Naive thymus-derived CD4-positive, alpha-beta T cell (primary cell): Measurements from ENCODE around the gene DNMT3A. TPM values are rescaled to one million over a fixed set of nuclear protein-coding genes. Genes with fewer than 3 reads are reported as not detected.
A peak's percentile ranks its signal among the peaks of the same experiment; 100 is the strongest.
"Not testable (repeated sequence)": the region's sequence is repeated elsewhere in the genome, so short reads cannot be mapped to it uniquely, and the experiment has no call there.

Experiments used
- ATAC-seq: fragments of 150-1000 bp; cut with Tn5 transposase; 2 replicates; pipeline ENCODE4 v1.10.0; 2021; ENCODE audit warnings: mild to moderate bottlenecking, moderate library complexity
- CTCF ChIA-PET: fragments of 350-600 bp; sonication (Branson Sonifier 250); formaldehyde crosslinking; loops from one replicate; lab custom pipeline; 2021; ENCODE audit warnings: antibody characterized with exemption; lab: Charles Lee
- POLR2A ChIA-PET: fragments of 350-600 bp; sonication (Branson Sonifier 250); formaldehyde crosslinking; loops from one replicate; lab custom pipeline; 2021; ENCODE audit warnings: antibody characterized with exemption, inconsistent platforms; lab: Charles Lee
- DNase-seq, 9 donors: peaks; one replicate each; pipeline versions ENCODE4 v3.0.0 to v3.0.0-alpha.2; 2020 to 2022; ENCODE audit warnings: mixed read lengths in 1 of 9
- H3K27ac ChIP-seq: one replicate; pipeline ENCODE4 v1.7.0; 2013; ENCODE audit warnings: mild to moderate bottlenecking, low read depth, low read length, moderate library complexity
- H3K27me3 ChIP-seq, 2 donors: one replicate each; pipeline ENCODE4 v1.7.0; 2013; ENCODE audit warnings: low read length in 2 of 2, mild to moderate bottlenecking in 2 of 2, moderate library complexity in 2 of 2; ENCODE audit not compliant: control insufficient read depth in 2 of 2, insufficient read depth in 2 of 2
- H3K36me3 ChIP-seq, 3 experiments: 1 replicate in 2 of 3; 2 replicates in 1 of 3; pipeline ENCODE4 v1.7.0; 2013; ENCODE audit warnings: low read length in 3 of 3, mild to moderate bottlenecking in 3 of 3, moderate library complexity in 1 of 3; ENCODE audit not compliant: insufficient read depth in 3 of 3, control insufficient read depth in 2 of 3
- H3K4me1 ChIP-seq, 2 donors: one replicate each; pipeline ENCODE4 v1.7.0; 2013; ENCODE audit warnings: low read length in 2 of 2, mild to moderate bottlenecking in 2 of 2, moderate library complexity in 1 of 2; ENCODE audit not compliant: control insufficient read depth in 2 of 2, insufficient read depth in 2 of 2
- H3K4me3 ChIP-seq: 2 replicates; pipeline ENCODE4 v1.7.0; 2013; ENCODE audit warnings: mild to moderate bottlenecking, low read length
- H3K9me3 ChIP-seq, 3 experiments: 1 replicate in 2 of 3; 2 replicates in 1 of 3; pipeline ENCODE4 v1.7.0; 2013; ENCODE audit warnings: low read length in 3 of 3; ENCODE audit not compliant: control insufficient read depth in 2 of 3
- H3K27ac Mint-ChIP-seq, 9 donors: one replicate each; pipeline ENCODE4 v1.8.0; 2020 to 2022; ENCODE audit warnings: mixed read lengths in 9 of 9, mild to moderate bottlenecking in 8 of 9, moderate library complexity in 5 of 9, inconsistent platforms in 2 of 9
- H3K27me3 Mint-ChIP-seq, 5 donors: one replicate each; pipeline ENCODE4 v1.8.0; 2021 to 2022; ENCODE audit warnings: mixed read lengths in 5 of 5, mild to moderate bottlenecking in 1 of 5
- H3K36me3 Mint-ChIP-seq, 5 donors: one replicate each; pipeline ENCODE4 v1.8.0; 2020 to 2022; ENCODE audit warnings: mixed read lengths in 5 of 5, mild to moderate bottlenecking in 3 of 5, inconsistent platforms in 1 of 5
- H3K4me1 Mint-ChIP-seq, 7 donors: one replicate each; pipeline ENCODE4 v1.8.0; 2020 to 2022; ENCODE audit warnings: mixed read lengths in 7 of 7, mild to moderate bottlenecking in 3 of 7, inconsistent platforms in 1 of 7
- H3K4me3 Mint-ChIP-seq, 10 donors: one replicate each; pipeline ENCODE4 v1.8.0; 2020 to 2022; ENCODE audit warnings: mild to moderate bottlenecking in 10 of 10, mixed read lengths in 10 of 10, moderate library complexity in 6 of 10, inconsistent platforms in 2 of 10
- H3K9me3 Mint-ChIP-seq, 11 donors: one replicate each; pipeline ENCODE4 v1.8.0; 2020 to 2022; ENCODE audit warnings: mixed read lengths in 11 of 11, mild to moderate bottlenecking in 4 of 11, inconsistent platforms in 1 of 11, moderate library complexity in 1 of 11
- intact Hi-C, 2 donors: fragments of 100-400 bp; cut with micrococcal nuclease; formaldehyde crosslinking; loops; one replicate each; pipeline ENCODE4 v1.15.1; 2023
- polyA plus RNA-seq, 2 donors: library from polyadenylated mRNA; unstranded; fragments of 300-500 nt; fragmentation: Illumina TruSeq; gene quantifications; one replicate each; pipeline ENCODE4 v1.2.3, GENCODE V29; 2021
- total RNA-seq, 6 experiments: library from RNA in 5 of 6; stranded (reverse) in 5 of 6; gene quantifications; 1 replicate in 5 of 6; 2 replicates in 1 of 6; pipeline ENCODE4 v1.2.3 and lab custom pipeline; 2021 to 2026

The DNMT3A gene
- total and polyA plus RNA-seq, 7 experiments from 2014 or later = 19.4 to 117 (median 80.7) TPM

DNA sequence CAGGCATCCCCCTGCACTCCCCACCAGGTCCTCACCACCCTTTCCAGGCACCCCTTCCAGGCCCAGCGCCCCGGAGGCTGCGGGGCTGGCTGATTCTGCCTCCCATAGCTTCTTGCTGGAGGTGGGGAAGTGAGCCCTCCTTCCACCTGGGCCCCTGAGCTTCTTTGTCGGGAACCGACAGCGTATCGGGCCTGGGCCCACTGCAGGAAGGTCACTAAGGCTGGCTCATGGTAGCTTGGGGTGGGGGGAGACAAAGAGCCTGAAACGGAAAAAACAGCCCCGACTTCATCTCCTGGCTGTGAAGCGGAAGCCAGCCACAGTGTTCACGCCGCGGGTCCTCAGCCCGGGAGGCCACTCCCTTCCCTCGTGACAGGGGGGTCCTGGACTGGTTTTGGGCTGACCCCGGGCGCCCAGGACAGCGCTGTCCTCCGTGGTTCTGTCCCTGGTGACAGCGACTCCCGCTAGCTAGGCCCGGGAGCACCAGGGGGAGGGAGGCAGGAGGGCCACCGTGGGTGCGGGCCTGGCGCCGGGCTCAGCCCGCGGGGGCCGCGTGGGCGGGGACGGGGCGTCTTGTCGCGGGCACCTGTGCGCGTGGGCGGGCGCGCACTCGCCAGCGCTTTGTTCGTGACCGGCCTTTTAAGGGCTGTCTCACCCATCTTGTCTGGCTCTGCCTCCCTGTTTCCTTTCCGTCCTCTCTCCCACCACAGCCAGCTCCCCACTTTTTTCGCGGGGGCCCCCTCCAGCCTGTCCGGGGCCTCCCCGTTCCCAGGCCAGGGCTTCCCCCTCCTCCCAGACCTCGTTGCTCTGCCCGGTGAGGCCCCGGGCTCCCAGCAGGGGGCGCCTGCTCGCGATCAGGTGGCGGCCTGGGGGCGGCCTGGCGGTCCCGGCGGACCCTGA lies 64.9 kb downstream of the DNMT3A start:
- ChIA-PET CTCF (interaction anchor here (0.7 to 2.8 kb wide), 11 partner anchors 10 to 85 kb away, joined by 3 to 23 read pairs (median 6); no protein-coding TSS in a partner anchor), POLR2A (interaction anchor here (0.6 to 8.8 kb wide), 25 partner anchors 9 to 304 kb away, joined by 3 to 287 read pairs (median 4); no protein-coding TSS in a partner anchor)
- intact Hi-C loops = loop anchor here (1.0 to 10.0 kb wide), 6 partner anchors 9 to 290 kb away; partner anchors contain the start of gene EFR3B (in 1 of the 2)
- Mint-ChIP-seq H3K36me3 (peaks cover 0 to 26% (median 12%) of the 10 kb centered on the region in 5 donors), H3K4me1 (peaks cover 52 to 89% (median 80%) of the 10 kb centered on the region in 7 donors), H3K27me3 (no peaks in the 10 kb centered on the region), H3K27ac (peak overlapping the region; percentile 88 to 100 (median 99)), H3K4me3 (peak overlapping the region; percentile 71 to 83 (median 79)), H3K9me3 (peaks cover 0 to 2% (median 0%) of the 10 kb centered on the region in 11 donors)
- Histone ChIP-seq H3K27ac (peak overlapping the region; percentile 92), H3K9me3 (no peaks in the 10 kb centered on the region), H3K4me1 (peaks cover 54 to 82% of the 10 kb centered on the region in 2 donors), H3K4me3 (peak overlapping the region; percentile 53), H3K27me3 (no peaks in the 10 kb centered on the region), H3K36me3 (peaks cover 0 to 16% (median 0%) of the 10 kb centered on the region in 3 experiments)
- ATAC-seq = peak; percentile 50
- peak; percentile 59 to 89 (median 70) for DNase-seq

DNA sequence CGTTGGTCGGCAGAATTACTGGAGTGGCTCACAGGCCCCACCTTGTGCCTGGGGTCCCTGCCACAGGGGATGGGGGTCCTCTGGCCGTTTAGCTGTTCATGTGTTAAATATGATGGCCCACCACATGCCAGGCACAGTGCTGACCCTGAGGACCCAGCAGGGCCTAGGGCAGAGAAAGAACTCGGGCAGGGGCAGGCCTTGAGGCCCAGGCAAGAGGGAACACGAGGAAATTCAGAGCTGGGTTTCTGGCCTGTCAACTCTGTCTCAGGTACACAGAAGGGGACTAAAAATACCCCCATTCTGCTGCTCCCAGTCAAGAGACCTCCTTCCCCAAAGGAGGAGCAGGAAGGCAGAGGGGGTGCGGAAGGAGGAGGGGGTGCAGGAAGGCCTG lies 66.2 kb downstream of the DNMT3A start:
- ChIA-PET POLR2A (interaction anchor here (1.0 to 8.8 kb wide), 10 partner anchors 7 to 86 kb away, joined by 3 to 287 read pairs (median 13); no protein-coding TSS in a partner anchor), CTCF (interaction anchor here (2.0 to 2.8 kb wide), 2 partner anchors 11 to 24 kb away, joined by 18 to 23 read pairs; no protein-coding TSS in a partner anchor)
- peak overlapping the region in 9 of 10 donors; percentile 42 to 81 (median 57) for H3K4me3 Mint-ChIP-seq
- H3K27ac ChIP-seq = peak overlapping the region; percentile 92
- intact Hi-C loops = loop anchor here (2.0 to 10.0 kb wide), 3 partner anchors 39 to 247 kb away; partner anchors contain the start of gene EFR3B (in 1 of the 2)
- H3K36me3 ChIP-seq = peaks cover 0 to 4% (median 0%) of the 10 kb centered on the region in 3 experiments
- DNase-seq (no peak), ATAC-seq (no peak)
- H3K27ac Mint-ChIP-seq = peak overlapping the region; percentile 88 to 100 (median 99)
- peaks cover 0 to 24% (median 4%) of the 10 kb centered on the region in 5 donors for H3K36me3 Mint-ChIP-seq
- no peak overlapping the region for H3K4me3 ChIP-seq
- no peaks in the 10 kb centered on the region for H3K9me3 ChIP-seq
- H3K9me3 Mint-ChIP-seq = peaks cover 0 to 2% (median 0%) of the 10 kb centered on the region in 11 donors
- peaks cover 54 to 81% of the 10 kb centered on the region in 2 donors for H3K4me1 ChIP-seq
- H3K27me3 Mint-ChIP-seq = no peaks in the 10 kb centered on the region
- peaks cover 49 to 84% (median 76%) of the 10 kb centered on the region in 7 donors for H3K4me1 Mint-ChIP-seq
- H3K27me3 ChIP-seq = no peaks in the 10 kb centered on the region

DNA sequence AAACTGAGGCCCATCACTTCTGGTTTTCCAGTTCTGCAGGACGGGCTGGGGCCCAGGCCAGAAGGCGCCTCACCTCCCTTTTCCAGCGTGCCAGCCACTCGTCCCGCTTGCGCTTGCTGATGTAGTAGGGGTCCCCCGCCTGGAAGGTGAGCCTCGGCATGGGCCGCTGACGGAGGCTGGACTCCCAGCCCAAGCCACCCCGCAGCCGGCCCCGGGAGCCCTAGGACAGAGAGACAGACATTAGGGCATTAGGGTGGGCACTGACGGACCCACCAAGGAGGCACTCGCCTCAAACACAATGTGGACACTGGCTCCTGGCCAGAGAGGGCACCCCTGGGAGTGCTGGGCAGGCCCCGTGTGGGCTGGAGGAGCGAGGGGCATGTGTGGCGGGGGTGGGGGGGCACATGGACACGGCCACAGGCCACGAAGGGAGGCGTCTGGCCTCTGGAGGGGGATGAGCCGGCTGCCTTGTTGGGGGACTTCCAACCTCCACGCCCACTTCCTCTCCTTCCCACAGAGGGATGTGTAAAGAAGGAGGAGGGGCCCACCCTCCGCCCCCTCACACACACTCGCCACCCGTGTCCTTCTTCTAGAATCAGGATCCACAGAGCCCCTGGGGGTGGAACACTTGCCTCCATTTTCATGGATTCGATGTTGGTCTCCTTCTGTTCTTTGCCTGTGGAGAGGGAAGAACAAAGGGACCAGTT lies 66.7 kb downstream of the DNMT3A start:
- ChIA-PET POLR2A (interaction anchor here (2.0 to 8.8 kb wide), 9 partner anchors 7 to 87 kb away, joined by 5 to 287 read pairs (median 33); no protein-coding TSS in a partner anchor), CTCF (interaction anchor here (1.1 to 2.8 kb wide), 2 partner anchors 12 to 58 kb away, joined by 3 to 23 read pairs; no protein-coding TSS in a partner anchor)
- Mint-ChIP-seq H3K9me3 (peaks cover 0 to 2% (median 0%) of the 10 kb centered on the region in 11 donors), H3K27me3 (no peaks in the 10 kb centered on the region), H3K36me3 (peaks cover 2 to 21% (median 6%) of the 10 kb centered on the region in 5 donors), H3K4me3 (peak overlapping the region in 9 of 10 donors; percentile 42 to 87 (median 71)), H3K27ac (peak overlapping the region; percentile 90 to 100 (median 99)), H3K4me1 (peaks cover 49 to 84% (median 76%) of the 10 kb centered on the region in 7 donors)
- ATAC-seq = peak; percentile 50
- H3K27ac ChIP-seq = peak overlapping the region; percentile 92
- no peak overlapping the region for H3K4me3 ChIP-seq
- H3K36me3 ChIP-seq = peaks cover 0 to 6% (median 0%) of the 10 kb centered on the region in 3 experiments
- no peaks in the 10 kb centered on the region for H3K9me3 ChIP-seq
- peaks cover 54 to 78% of the 10 kb centered on the region in 2 donors for H3K4me1 ChIP-seq
- peak in 8 of 9 donors; percentile 22 to 74 (median 44) for DNase-seq
- H3K27me3 ChIP-seq = no peaks in the 10 kb centered on the region
- intact Hi-C loops = loop anchor here (2.0 to 10.0 kb wide), 4 partner anchors 40 to 247 kb away; partner anchors contain the start of gene EFR3B (in 1 of the 2)

DNA sequence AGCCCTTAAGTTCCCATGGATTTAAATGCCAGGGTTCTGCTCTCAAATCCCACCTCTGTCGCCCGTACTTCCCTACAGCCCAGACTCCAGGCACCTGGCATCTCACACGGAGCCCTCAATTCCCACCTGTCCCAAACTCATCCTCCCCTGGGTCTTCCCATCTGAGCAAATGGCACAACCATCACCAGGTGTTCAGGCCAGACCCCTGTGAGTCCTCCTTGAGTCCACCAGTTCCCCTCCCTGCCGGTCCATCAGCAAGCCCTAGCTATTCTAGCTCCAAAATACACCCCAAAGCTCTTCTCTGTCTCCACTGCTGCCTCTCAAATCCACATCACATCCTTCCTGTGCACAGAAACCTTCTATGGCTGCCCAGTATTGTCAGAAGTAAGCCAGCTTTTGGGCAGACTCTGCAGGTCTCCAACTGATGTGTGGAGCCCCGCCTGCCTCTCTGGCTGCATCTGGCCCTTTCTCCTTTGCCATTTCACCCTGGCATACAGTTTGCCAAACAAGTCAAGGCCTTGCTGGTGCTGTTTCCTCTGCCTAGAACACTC lies 67.7 kb downstream of the DNMT3A start:
- H3K4me3 Mint-ChIP-seq = peak overlapping the region; percentile 39 to 88 (median 76)
- peak overlapping the region; percentile 90 to 100 (median 99) for H3K27ac Mint-ChIP-seq
- ChIA-PET POLR2A (interaction anchor here (0.7 to 5.5 kb wide), 24 partner anchors 9 to 481 kb away, joined by 3 to 106 read pairs (median 6); partner anchors contain the start of genes CENPO and PTRHD1), CTCF (interaction anchor here (0.9 to 2.3 kb wide), 10 partner anchors 12 to 88 kb away, joined by 3 to 21 read pairs (median 6); no protein-coding TSS in a partner anchor)
- intact Hi-C loops = loop anchor here (1.0 to 10.0 kb wide), 14 partner anchors 12 to 229 kb away; partner anchors contain the start of gene EFR3B (in 1 of the 2)
- no peaks in the 10 kb centered on the region for H3K9me3 ChIP-seq
- H3K27me3 Mint-ChIP-seq = no peaks in the 10 kb centered on the region
- H3K36me3 ChIP-seq = peaks cover 0 to 16% (median 0%) of the 10 kb centered on the region in 3 experiments
- ATAC-seq = no peak
- peak overlapping the region; percentile 19 for H3K4me3 ChIP-seq
- H3K4me1 ChIP-seq = peaks cover 54 to 68% of the 10 kb centered on the region in 2 donors
- no peaks in the 10 kb centered on the region for H3K27me3 ChIP-seq
- peak in 5 of 9 donors; percentile 30 to 45 (median 42) for DNase-seq
- peaks cover 49 to 83% (median 76%) of the 10 kb centered on the region in 7 donors for H3K4me1 Mint-ChIP-seq
- peaks cover 0 to 2% (median 0%) of the 10 kb centered on the region in 11 donors for H3K9me3 Mint-ChIP-seq
- peak overlapping the region; percentile 92 for H3K27ac ChIP-seq
- H3K36me3 Mint-ChIP-seq = peaks cover 9 to 28% (median 16%) of the 10 kb centered on the region in 5 donors

DNA sequence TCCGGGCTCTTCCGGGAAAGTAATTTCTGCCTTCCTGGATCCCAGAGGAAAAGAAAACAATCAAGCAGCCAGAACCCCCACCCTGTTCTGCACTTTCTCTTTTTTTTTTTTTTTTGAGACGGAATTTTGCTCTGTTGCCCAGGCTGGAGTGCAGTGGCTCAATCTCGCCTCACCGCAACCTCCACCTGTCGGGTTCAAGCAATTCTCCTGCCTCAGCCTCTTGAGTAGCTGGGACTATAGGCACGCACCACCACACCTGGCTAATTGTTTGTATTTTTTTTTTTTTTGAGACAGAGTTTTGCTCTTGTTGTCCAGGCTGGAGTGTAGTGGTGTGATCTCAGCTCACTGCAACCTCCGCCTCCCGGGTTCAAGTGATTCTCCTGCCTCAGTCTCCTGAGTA lies 69.0 kb downstream of the DNMT3A start:
- ATAC-seq, H3K27me3 ChIP-seq, DNase-seq, H3K9me3 Mint-ChIP-seq, H3K9me3 ChIP-seq, H3K27me3 Mint-ChIP-seq, H3K4me3 ChIP-seq: not testable (repeated sequence)
- Mint-ChIP-seq H3K4me3 (peak overlapping the region in 4 of 10 donors; percentile 29 to 77 (median 74)), H3K27ac (peak overlapping the region in 8 of 9 donors; percentile 90 to 100 (median 99)), H3K36me3 (peaks cover 9 to 41% (median 20%) of the 10 kb centered on the region in 5 donors), H3K4me1 (peaks cover 38 to 79% (median 67%) of the 10 kb centered on the region in 7 donors)
- ChIA-PET CTCF (interaction anchor here (1.0 to 2.3 kb wide), 10 partner anchors 14 to 89 kb away, joined by 3 to 21 read pairs (median 6); no protein-coding TSS in a partner anchor), POLR2A (interaction anchor here (0.6 to 5.5 kb wide), 17 partner anchors 12 to 116 kb away, joined by 3 to 106 read pairs (median 6); no protein-coding TSS in a partner anchor)
- H3K27ac ChIP-seq = peak overlapping the region; percentile 92
- H3K4me1 ChIP-seq = peaks cover 48 to 56% of the 10 kb centered on the region in 2 donors
- peaks cover 0 to 25% (median 0%) of the 10 kb centered on the region in 3 experiments for H3K36me3 ChIP-seq
- intact Hi-C loops = loop anchor here (1.0 to 10.0 kb wide), 13 partner anchors 10 to 228 kb away; partner anchors contain the start of gene EFR3B (in 1 of the 2)
